GM12878 (cell line): ENCODE results near the gene DCTN2. TPM values are rescaled to one million over a fixed set of nuclear protein-coding genes. Genes with fewer than 3 reads are reported as not detected.

Experiments
- ATAC-seq: fragments of 200-7000 bp; cut with Tn5 transposase; 3 replicates; pipeline ENCODE4 v1.9.1; 2020; ENCODE audit warnings: mild to moderate bottlenecking, moderate library complexity
- BruUV-seq: library from RNA; stranded (reverse); fragments of 400-500 nt; replicated peaks from 2 replicates; lab custom pipeline; 2021; lab: Mats Ljungman, UMichigan
- CTCF ChIA-PET: fragments of 300-600 bp; sonication (Branson Sonifier 250); formaldehyde crosslinking; extraction: SDS; loops from one replicate; lab custom pipeline; 2021; ENCODE audit warnings: inconsistent platforms; lab: Yijun Ruan, JAX
- POLR2A ChIA-PET: fragments of 350-600 bp; formaldehyde crosslinking; extraction: SDS; loops from one replicate; lab custom pipeline; 2021; ENCODE audit warnings: inconsistent platforms; lab: Charles Lee
- RAD21 ChIA-PET: fragments of 300-600 bp; sonication (Branson Sonifier 250); formaldehyde crosslinking; loops from one replicate; lab custom pipeline; 2023; ENCODE audit warnings: antibody characterized with exemption; ENCODE audit not compliant: unreplicated experiment; lab: Charles Lee
- SMC1A ChIA-PET: fragments of 300-600 bp; sonication (Branson Sonifier 250); formaldehyde crosslinking; loops from one replicate; lab custom pipeline; 2023; ENCODE audit not compliant: unreplicated experiment, uncharacterized antibody; lab: Charles Lee
- DNase-seq: peaks from one replicate; pipeline ENCODE4 v3.0.0-alpha.2; 2011; ENCODE audit warnings: low read depth, low spot score
- FAIRE-seq: peaks from 3 replicates; lab custom pipeline; 2011; peaks lifted over from hg19 to GRCh38; lab: Jason Lieb, UNC
- H2AFZ ChIP-seq: 2 replicates; pipeline ENCODE4 v1.6.0; 2011; ENCODE audit warnings: low read depth, low read length, control low read depth; ENCODE audit not compliant: control insufficient read depth
- H3K27ac ChIP-seq: 2 replicates; pipeline ENCODE4 v1.5.1; 2011; ENCODE audit warnings: control low read depth; ENCODE audit not compliant: control insufficient read depth, insufficient read depth
- H3K27me3 ChIP-seq, 2 experiments: replicated peaks in 1 of 2; 2 replicates each; pipeline versions ENCODE4 v1.6.0 to v1.6.1; 2011; ENCODE audit warnings: low read length in 1 of 2; ENCODE audit not compliant: control insufficient read depth in 2 of 2, insufficient read depth in 2 of 2
- H3K36me3 ChIP-seq, 2 experiments: 2 replicates each; pipeline ENCODE4 v1.5.1; 2011; ENCODE audit warnings: low read length in 1 of 2; ENCODE audit not compliant: control insufficient read depth in 2 of 2, insufficient read depth in 2 of 2
- H3K4me1 ChIP-seq: 2 replicates; pipeline ENCODE4 v1.6.1; 2011; ENCODE audit warnings: mild to moderate bottlenecking, low read length, moderate library complexity, mixed read lengths; ENCODE audit not compliant: control insufficient read depth, insufficient read depth
- H3K4me2 ChIP-seq: 2 replicates; pipeline ENCODE4 v1.6.0; 2011; ENCODE audit warnings: control low read depth; ENCODE audit not compliant: control insufficient read depth, insufficient read depth
- H3K4me3 ChIP-seq: fragments of 200-600 bp; sonication (generic); 2 replicates; pipeline ENCODE4 v1.5.1; 2016
- H3K79me2 ChIP-seq: 2 replicates; pipeline ENCODE4 v1.6.0; 2011; ENCODE audit warnings: low read length; ENCODE audit not compliant: control insufficient read depth, insufficient read depth
- H3K9ac ChIP-seq: 2 replicates; pipeline ENCODE4 v1.8.0; 2011; ENCODE audit warnings: low read length, control low read depth, mixed read lengths; ENCODE audit not compliant: control insufficient read depth, insufficient read depth
- H3K9me3 ChIP-seq: replicated peaks from 3 replicates; pipeline ENCODE4 v1.5.1; 2011; ENCODE audit warnings: mild to moderate bottlenecking, low read length; ENCODE audit not compliant: control insufficient read depth, insufficient read depth
- H4K20me1 ChIP-seq: 2 replicates; pipeline ENCODE4 v1.6.0; 2011; ENCODE audit not compliant: control insufficient read depth, insufficient read depth
- BACH1 ChIP-seq: fragments of 450-650 bp; IDR thresholded peaks from 2 replicates; pipeline ENCODE4 v1.6.1; 2017; ENCODE audit warnings: mild to moderate bottlenecking, borderline replicate concordance
- CHD1 ChIP-seq: IDR thresholded peaks from 2 replicates; pipeline ENCODE4 v1.6.1; 2012; ENCODE audit warnings: low read depth, low read length, improper control_type of control experiment
- DPF2 ChIP-seq: fragments of 450-650 bp; IDR thresholded peaks from 2 replicates; pipeline ENCODE4 v1.6.1; 2017; ENCODE audit warnings: mild to moderate bottlenecking
- EED ChIP-seq: sonication (generic); IDR thresholded peaks from 2 replicates; pipeline ENCODE4 v1.6.1; 2016; ENCODE audit warnings: antibody characterized with exemption, low read depth
- EZH2 ChIP-seq: IDR thresholded peaks from 2 replicates; pipeline ENCODE4 v1.6.1; 2012; ENCODE audit warnings: low read depth, mild to moderate bottlenecking, control low read depth, inconsistent platforms, low read length, borderline replicate concordance; ENCODE audit not compliant: control insufficient read depth
- IKZF2 ChIP-seq, 2 experiments: fragments of 450-650 bp; IDR thresholded peaks; 2 replicates each; pipeline ENCODE4 v1.6.1; 2017; ENCODE audit warnings: mild to moderate bottlenecking in 2 of 2, moderate library complexity in 2 of 2
- IRF3 ChIP-seq: fragments of 450-650 bp; IDR thresholded peaks from 2 replicates; pipeline ENCODE4 v1.6.1; 2014; ENCODE audit warnings: mild to moderate bottlenecking
- IRF4 ChIP-seq: IDR thresholded peaks from 2 replicates; pipeline ENCODE4 v1.6.1; 2011; ENCODE audit warnings: low read depth, low read length
- LARP7 ChIP-seq: fragments of 450-650 bp; IDR thresholded peaks from 2 replicates; pipeline ENCODE4 v1.6.1; 2017; ENCODE audit warnings: mild to moderate bottlenecking
- MTA3 ChIP-seq: IDR thresholded peaks from 2 replicates; pipeline ENCODE4 v1.6.1; 2012; ENCODE audit warnings: low read length, inconsistent platforms, borderline replicate concordance
- NFXL1 ChIP-seq: fragments of 450-650 bp; IDR thresholded peaks from 2 replicates; pipeline ENCODE4 v1.6.1; 2017; ENCODE audit warnings: antibody characterized with exemption, mild to moderate bottlenecking, borderline replicate concordance
- NR2C2 ChIP-seq: IDR thresholded peaks from 2 replicates; pipeline ENCODE4 v1.6.1; 2011; ENCODE audit warnings: borderline replicate concordance, low read depth; ENCODE audit not compliant: control insufficient read depth, insufficient read length
- PAX5 ChIP-seq: IDR thresholded peaks from 2 replicates; pipeline ENCODE4 v1.6.1; 2011; ENCODE audit warnings: low read depth, low read length, borderline replicate concordance
- POLR2A ChIP-seq: IDR thresholded peaks from 2 replicates; pipeline ENCODE4 v1.6.1; 2011; ENCODE audit warnings: low read depth, mild to moderate bottlenecking, low read length
- SMAD1 ChIP-seq: fragments of 450-650 bp; IDR thresholded peaks from 2 replicates; pipeline ENCODE4 v1.6.1; 2018; ENCODE audit warnings: mild to moderate bottlenecking, low read depth; ENCODE audit not compliant: partially characterized antibody
- SMAD5 ChIP-seq: IDR thresholded peaks from 2 replicates; pipeline ENCODE4 v1.6.1; 2016; ENCODE audit warnings: antibody characterized with exemption, low read depth
- SRF ChIP-seq, 2 experiments: IDR thresholded peaks; 2 replicates each; pipeline ENCODE4 v1.6.1; 2011; ENCODE audit warnings: low read depth in 2 of 2, low read length in 2 of 2, mild to moderate bottlenecking in 1 of 2, moderate library complexity in 1 of 2
- TCF7 ChIP-seq: IDR thresholded peaks from 2 replicates; pipeline ENCODE4 v1.6.1; 2014; ENCODE audit warnings: antibody characterized with exemption, borderline replicate concordance
- YBX1 ChIP-seq: fragments of 450-650 bp; IDR thresholded peaks from 2 replicates; pipeline ENCODE4 v1.6.1; 2016; ENCODE audit warnings: antibody characterized with exemption
- YY1 ChIP-seq: IDR thresholded peaks from 2 replicates; pipeline ENCODE4 v1.6.1; 2011; ENCODE audit warnings: low read depth, mild to moderate bottlenecking, low read length
- ZNF384 ChIP-seq: IDR thresholded peaks from 2 replicates; pipeline ENCODE4 v1.6.1; 2012; ENCODE audit warnings: low read depth, mild to moderate bottlenecking, low read length, improper control_type of control experiment, borderline replicate concordance
- ZNF622 ChIP-seq: fragments of 450-650 bp; IDR thresholded peaks from 2 replicates; pipeline ENCODE4 v1.6.1; 2017; ENCODE audit warnings: mild to moderate bottlenecking, inconsistent platforms
- WGBS: methylation state at CpG from one replicate; pipeline ENCODE4 v1.1.6; 2016; ENCODE audit warnings: low lambda C conversion rate; ENCODE audit not compliant: insufficient replicate concordance, insufficient coverage; ENCODE audit errors: missing lambda C conversion rate; 5-methylcytosine and 5-hydroxymethylcytosine counted together
- in situ Hi-C: fragments of 300-500 bp; cut with MboI; formaldehyde crosslinking; loops from 9 replicates; pipeline ENCODE4 v1.14.3; 2018; ENCODE audit warnings: mixed read lengths
- intact Hi-C: fragments of 100-400 bp; cut with micrococcal nuclease; formaldehyde crosslinking; loops from one replicate; pipeline ENCODE4 v1.14.2; 2022; ENCODE audit not compliant: unreplicated experiment
- polyA plus RNA-seq, 11 experiments: library from polyadenylated mRNA; depleted of rRNA in 4 of 11; unstranded in 6 of 11; stranded (reverse) in 5 of 11; fragments of >200 nt; fragmentation: Nextera tagmentation in 4 of 11; fragmentation: Illumina TruSeq in 1 of 11; extraction: Ambion mirVana in 4 of 11; extraction: Trizol in 1 of 11; gene quantifications; 1 replicate in 1 of 11; 2 replicates in 10 of 11; pipeline versions ENCODE4 v1.2.1 to v1.2.3, GENCODE V29; 2011 to 2016; ENCODE audit warnings: inconsistent platforms in 2 of 11, missing spikeins in 2 of 11, low read depth in 1 of 11
- total RNA-seq, 4 experiments: library from RNA; depleted of rRNA in 3 of 4; stranded (reverse); fragments of >200 nt in 3 of 4; fragmentation: Illumina TruSeq in 1 of 4; extraction: Trizol in 1 of 4; gene quantifications; 2 replicates each; pipeline versions ENCODE4 v1.2.1 to v1.2.3, GENCODE V29; 2013 to 2021

Gene DCTN2
- total and polyA plus RNA-seq, 10 of the 15 experiments (the other 5 are each of a cell fraction or from before 2014, with no cell fraction given) = 32.3 to 171 (median 100) TPM

- TF ChIP-seq MTA3 = no peak
- TF ChIP-seq ZNF622 = no peak
- no peak for TF ChIP-seq NFXL1
- TF ChIP-seq YY1 = no peak
- TF ChIP-seq SRF (IDR thresholded peaks at IDR 0.05; ENCODE audit: low read depth in 2 of 2, low read length in 2 of 2) = no peak
- no peak for TF ChIP-seq EZH2
- TF ChIP-seq, all 136 proteins: peak for 0
Observed at GRCh38 chr12:57574795-57575194, 27.8 kb upstream of the DCTN2 start (continued).

- no peak overlapping the region for H3K27ac ChIP-seq
- H3K36me3 ChIP-seq = no peaks in the 10 kb centered on the region
- CTCF ChIA-PET = interaction anchor here (1.4 kb wide), 1 partner anchor 11 kb away, joined by 5 read pairs; no protein-coding TSS in a partner anchor
- H3K4me2 ChIP-seq = no peak overlapping the region
- BruUV-seq = no TSS peak
- no peaks in the 10 kb centered on the region for H3K79me2 ChIP-seq
- ATAC-seq (no peak), DNase-seq (no peak), FAIRE-seq (no peak)
- RAD21 ChIA-PET = no interaction called here
- no peak overlapping the region for H3K9ac ChIP-seq
- intact Hi-C loops (no loop called here), in situ Hi-C loops (no loop called here)
- SMC1A ChIA-PET = no interaction called here
- no peaks in the 10 kb centered on the region for H3K4me1 ChIP-seq
- no peak overlapping the region for H2AFZ ChIP-seq
- H3K27me3 ChIP-seq = no peaks in the 10 kb centered on the region; a peak in 1 of 4 replicates
- no peak overlapping the region for H3K4me3 ChIP-seq
- 58% methylated on average over 12 of the region's 12 CpGs for WGBS
- TF ChIP-seq DPF2 (no peak), TCF7 (no peak), ZNF384 (no peak), SMAD1 (no peak), IRF4 (no peak), NR2C2 (no peak), PAX5 (no peak), SMAD5 (no peak), LARP7 (no peak), EED (no peak), POLR2A (no peak), CHD1 (no peak), IRF3 (no peak), YBX1 (no peak), YY1 (no peak), BACH1 (no peak), IKZF2 (IDR thresholded peaks at IDR 0.05) (no peak)
- no peaks in the 10 kb centered on the region for H3K9me3 ChIP-seq
- POLR2A ChIA-PET = no interaction called here
- H4K20me1 ChIP-seq = no peaks in the 10 kb centered on the region
Observed at GRCh38 chr12:57571926-57572762, 25.2 kb upstream of the DCTN2 start.
